ENCODE measurements around the gene CD81. TPM values are rescaled to one million over a fixed set of nuclear protein-coding genes. Genes with fewer than 3 reads are reported as not detected.
A peak's percentile ranks its signal among the peaks of the same experiment; 100 is the strongest.

The CD81 gene
- total RNA-seq, 2 experiments from 2014 or later: 127 to 128 TPM

DNA sequence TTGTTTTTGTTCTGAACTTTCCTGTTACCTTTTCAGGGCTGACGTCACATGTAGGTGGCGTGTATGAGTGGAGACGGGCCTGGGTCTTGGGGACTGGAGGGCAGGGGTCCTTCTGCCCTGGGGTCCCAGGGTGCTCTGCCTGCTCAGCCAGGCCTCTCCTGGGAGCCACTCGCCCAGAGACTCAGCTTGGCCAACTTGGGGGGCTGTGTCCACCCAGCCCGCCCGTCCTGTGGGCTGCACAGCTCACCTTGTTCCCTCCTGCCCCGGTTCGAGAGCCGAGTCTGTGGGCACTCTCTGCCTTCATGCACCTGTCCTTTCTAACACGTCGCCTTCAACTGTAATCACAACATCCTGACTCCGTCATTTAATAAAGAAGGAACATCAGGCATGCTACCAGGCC is 19.9 kb downstream of the CD81 start:
- peaks cover 9% of the 10 kb centered on the region for H3K4me1 Mint-ChIP-seq (ENCODE audit: low read depth)
- peaks cover 1% of the 10 kb centered on the region for H3K36me3 Mint-ChIP-seq (ENCODE audit: low read depth)
- intact Hi-C loops (cut with micrococcal nuclease): no loop called here

DNA sequence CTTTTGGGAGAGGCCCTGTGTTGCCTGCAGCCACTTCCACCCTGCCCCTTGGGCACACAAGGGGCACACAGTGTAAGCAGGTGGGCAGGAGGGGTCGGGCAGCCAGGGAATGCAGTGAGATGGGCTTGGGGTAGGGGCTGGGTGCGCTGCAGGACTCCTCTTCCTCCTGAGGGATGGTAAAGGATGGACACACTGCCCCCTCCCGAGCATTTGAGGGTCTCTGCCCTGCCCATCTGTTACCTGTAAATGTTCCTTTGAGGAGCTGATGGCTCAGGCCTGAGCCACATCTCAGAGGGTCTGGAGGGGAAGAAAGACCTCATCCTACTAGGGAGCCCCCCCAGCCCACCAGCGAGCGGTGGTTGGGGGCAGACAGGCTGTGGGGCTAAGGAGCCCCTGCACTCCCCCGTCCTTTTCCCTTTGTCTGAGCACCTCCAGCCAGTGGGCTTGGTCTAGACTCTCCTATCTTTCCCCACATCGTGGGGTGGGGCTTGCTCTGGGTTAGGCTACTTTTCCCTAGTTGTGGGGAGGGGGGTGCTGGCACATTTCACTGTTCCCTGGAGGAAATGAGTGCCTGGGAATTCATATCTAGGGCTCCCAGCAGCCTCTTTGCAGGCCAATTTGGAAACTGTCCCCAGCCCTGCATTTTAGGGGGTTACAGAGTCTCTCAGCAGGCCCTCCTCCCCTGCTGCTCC is 21.7 kb downstream of the CD81 start:
- H3K27ac Mint-ChIP-seq: peak overlapping the region; percentile 87
- H3K4me1 Mint-ChIP-seq (ENCODE audit: low read depth): peaks cover 16% of the 10 kb centered on the region
- H3K36me3 Mint-ChIP-seq (ENCODE audit: low read depth): peaks cover 4% of the 10 kb centered on the region
- no peak for DNase-seq
- peak overlapping the region; percentile 84 for H3K4me3 Mint-ChIP-seq
- intact Hi-C loops (cut with micrococcal nuclease): no loop called here
- no peaks in the 10 kb centered on the region for H3K27me3 Mint-ChIP-seq (ENCODE audit: low read depth)
- CTCF ChIA-PET: interaction anchor here (2.8 to 6.1 kb wide), 2 partner anchors 94 to 97 kb away, joined by 6 to 38 read pairs; partner anchors contain the start of genes C11orf21 and TSPAN32
- H3K9me3 Mint-ChIP-seq: no peaks in the 10 kb centered on the region

More for the DNA sequence above, 19.9 kb downstream of the CD81 start:
- H3K9me3 Mint-ChIP-seq: no peaks in the 10 kb centered on the region
- DNase-seq: no peak
- no peak overlapping the region for H3K4me3 Mint-ChIP-seq
- no peak overlapping the region for H3K27ac Mint-ChIP-seq
- CTCF ChIA-PET: interaction anchor here (6.1 kb wide), 1 partner anchor 92 kb away, joined by 38 read pairs; no protein-coding TSS in a partner anchor
- H3K27me3 Mint-ChIP-seq (ENCODE audit: low read depth): no peaks in the 10 kb centered on the region

- DNase-seq: peak; percentile 31
These were observed 22.5 kb downstream of the CD81 start for GRCh38 chr11:2399488-2400068.

DNA sequence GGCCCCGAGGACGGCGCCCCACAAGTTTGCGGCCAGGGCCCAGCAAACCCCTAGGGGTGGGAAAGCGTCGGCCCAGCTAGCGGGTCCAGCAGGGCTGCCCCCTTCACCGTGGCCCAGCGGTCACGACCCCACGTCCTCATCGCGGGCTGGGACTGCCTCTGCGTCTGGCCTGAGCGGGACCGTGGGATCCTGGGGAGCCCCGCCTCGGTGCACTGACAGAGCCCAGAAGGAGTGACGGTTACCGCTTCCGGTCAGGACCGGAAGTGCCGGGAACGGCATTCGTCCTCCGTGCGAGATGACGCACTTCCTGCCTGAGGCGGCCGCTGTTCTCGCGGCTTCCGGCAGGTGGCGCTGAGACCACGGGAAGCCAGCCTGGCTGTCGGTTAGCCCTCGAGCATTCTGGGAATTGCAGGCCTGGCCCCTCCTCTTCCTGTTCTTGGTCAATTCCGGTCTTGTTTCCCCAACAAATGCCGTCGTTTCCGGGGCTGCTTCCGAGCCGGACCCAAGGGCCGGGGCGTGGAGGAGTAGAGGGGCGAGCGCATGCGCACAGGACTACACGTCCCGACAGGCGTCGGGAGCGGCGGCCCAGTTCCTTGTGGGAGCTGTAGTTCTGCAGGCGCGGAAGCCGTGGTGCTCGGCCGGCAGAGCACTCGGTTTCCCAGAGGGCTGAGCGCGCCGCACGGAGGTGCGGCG is 23.1 kb downstream of the CD81 start, which contains the start of gene TSSC4:
TSS of gene TSSC4 (plus strand) at position 682 of the 693 bp plus-strand sequence. CDS start 1,884 bp downstream, outside the sequence.
- peak within 1 kb of the TSS; percentile 87 for H3K27ac Mint-ChIP-seq
- peak; percentile 99 for DNase-seq
- peak within 1 kb of the TSS; percentile 84 for H3K4me3 Mint-ChIP-seq
- CTCF ChIA-PET: interaction anchor here (0.6 to 6.1 kb wide), 7 partner anchors 13 to 131 kb away, joined by 4 to 38 read pairs (median 6); partner anchors contain the start of genes C11orf21 and TSPAN32
- intact Hi-C loops (cut with micrococcal nuclease): loop anchor here (1.0 to 5.0 kb wide), 10 partner anchors 20 to 591 kb away; partner anchors contain the start of genes C11orf21, CD81, CDKN1C and KCNQ1
- peaks cover 16% of the 10 kb centered on the region for H3K4me1 Mint-ChIP-seq (ENCODE audit: low read depth)
- H3K36me3 Mint-ChIP-seq (ENCODE audit: low read depth): peaks cover 4% of the 10 kb centered on the region
- no peaks in the 10 kb centered on the region for H3K9me3 Mint-ChIP-seq
- no peaks in the 10 kb centered on the region for H3K27me3 Mint-ChIP-seq (ENCODE audit: low read depth)

More at GRCh38 chr11:2399488-2400068, 22.5 kb downstream of the CD81 start:
- CTCF ChIA-PET: interaction anchor here (2.8 to 6.1 kb wide), 3 partner anchors 21 to 98 kb away, joined by 6 to 38 read pairs (median 20); partner anchors contain the start of genes C11orf21 and TSPAN32
- intact Hi-C loops (cut with micrococcal nuclease): loop anchor here (1.0 to 5.0 kb wide), 10 partner anchors 21 to 591 kb away; partner anchors contain the start of genes C11orf21, CD81, CDKN1C and KCNQ1
- Mint-ChIP-seq H3K9me3 (no peaks in the 10 kb centered on the region), H3K4me3 (peak overlapping the region; percentile 84), H3K27me3 (ENCODE audit: low read depth) (no peaks in the 10 kb centered on the region), H3K4me1 (ENCODE audit: low read depth) (peaks cover 16% of the 10 kb centered on the region), H3K27ac (peak overlapping the region; percentile 87), H3K36me3 (ENCODE audit: low read depth) (peaks cover 4% of the 10 kb centered on the region)

- H3K9me3 Mint-ChIP-seq: no peaks in the 10 kb centered on the region
- intact Hi-C loops (cut with micrococcal nuclease): loop anchor here (1.0 to 5.0 kb wide), 10 partner anchors 19 to 590 kb away; partner anchors contain the start of genes C11orf21, CD81, CDKN1C and KCNQ1
- peak overlapping the region; percentile 76 for H3K27ac Mint-ChIP-seq
- CTCF ChIA-PET: interaction anchor here (0.6 to 6.1 kb wide), 7 partner anchors 14 to 130 kb away, joined by 4 to 38 read pairs (median 6); partner anchors contain the start of genes C11orf21 and TSPAN32
- peak overlapping the region; percentile 84 for H3K4me3 Mint-ChIP-seq
- H3K4me1 Mint-ChIP-seq (ENCODE audit: low read depth): peaks cover 16% of the 10 kb centered on the region
- peaks cover 4% of the 10 kb centered on the region for H3K36me3 Mint-ChIP-seq (ENCODE audit: low read depth)
- DNase-seq: no peak
- no peaks in the 10 kb centered on the region for H3K27me3 Mint-ChIP-seq (ENCODE audit: low read depth)
These were observed 23.8 kb downstream of the CD81 start for GRCh38 chr11:2400762-2401435.

DNA sequence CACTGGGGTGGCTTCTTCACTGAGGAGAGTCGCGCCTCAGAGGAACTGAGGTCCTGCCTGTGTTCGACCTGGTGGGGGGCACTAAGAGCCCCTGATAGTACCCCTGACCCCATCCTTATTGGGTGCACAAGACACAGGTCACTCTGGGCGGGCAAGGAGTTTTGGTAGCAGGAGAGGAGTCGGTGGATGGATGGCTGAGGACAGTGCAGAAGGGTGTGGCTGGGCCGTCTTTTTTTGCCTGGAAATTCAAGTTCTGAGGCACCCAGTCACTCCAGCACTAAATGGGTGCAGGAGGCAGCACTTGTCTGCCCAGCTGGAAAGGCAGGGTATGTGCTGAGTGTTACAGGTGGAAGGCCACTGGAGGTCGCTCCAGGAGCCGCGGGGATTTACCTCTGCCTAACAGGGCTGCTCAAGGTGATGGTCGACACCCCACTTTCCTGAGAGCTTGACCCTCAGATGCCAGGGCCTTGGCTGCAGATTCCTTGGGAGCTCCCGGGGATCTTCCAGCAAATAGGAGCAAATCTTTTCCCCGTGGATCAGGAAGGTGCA is 24.4 kb downstream of the CD81 start:
- Mint-ChIP-seq H3K36me3 (ENCODE audit: low read depth) (peaks cover 4% of the 10 kb centered on the region), H3K9me3 (no peaks in the 10 kb centered on the region), H3K27ac (no peak overlapping the region), H3K4me3 (peak overlapping the region; percentile 84), H3K27me3 (ENCODE audit: low read depth) (no peaks in the 10 kb centered on the region), H3K4me1 (ENCODE audit: low read depth) (peaks cover 16% of the 10 kb centered on the region)
- CTCF ChIA-PET: interaction anchor here (0.6 to 6.1 kb wide), 6 partner anchors 10 to 130 kb away, joined by 3 to 38 read pairs (median 6); no protein-coding TSS in a partner anchor
- intact Hi-C loops (cut with micrococcal nuclease): loop anchor here (2.0 to 5.0 kb wide), 2 partner anchors 204 to 589 kb away; no protein-coding TSS in a partner anchor
- DNase-seq: no peak

DNA sequence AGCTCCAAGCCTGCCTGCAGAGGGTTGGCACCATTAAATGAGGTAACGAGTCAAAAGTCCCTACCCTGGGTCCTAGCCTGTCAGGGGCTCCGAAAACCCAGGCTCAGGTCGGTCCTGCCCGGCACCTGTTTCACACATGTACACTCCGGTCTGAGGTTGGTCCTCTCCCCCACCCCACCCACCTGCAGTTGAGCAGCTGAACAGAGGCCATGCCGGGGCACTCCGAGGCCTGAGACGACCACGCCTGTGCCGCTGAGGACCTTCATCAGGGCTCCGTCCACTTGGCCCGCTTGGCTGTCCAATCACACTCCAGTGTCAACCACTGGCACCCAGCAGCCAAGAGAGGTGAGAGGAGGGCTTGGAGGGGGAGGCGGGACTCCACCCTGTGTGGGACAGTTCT is 25.0 kb downstream of the CD81 start:
- Mint-ChIP-seq H3K27me3 (ENCODE audit: low read depth) (no peaks in the 10 kb centered on the region), H3K4me3 (peak overlapping the region; percentile 84), H3K27ac (no peak overlapping the region), H3K4me1 (ENCODE audit: low read depth) (peaks cover 16% of the 10 kb centered on the region), H3K36me3 (ENCODE audit: low read depth) (peaks cover 4% of the 10 kb centered on the region), H3K9me3 (no peaks in the 10 kb centered on the region)
- no peak for DNase-seq
- CTCF ChIA-PET: interaction anchor here (0.6 to 6.1 kb wide), 4 partner anchors 10 to 97 kb away, joined by 3 to 38 read pairs (median 14); no protein-coding TSS in a partner anchor
- intact Hi-C loops (cut with micrococcal nuclease): loop anchor here (5.0 kb wide), 1 partner anchor 205 kb away; no protein-coding TSS in a partner anchor

DNA sequence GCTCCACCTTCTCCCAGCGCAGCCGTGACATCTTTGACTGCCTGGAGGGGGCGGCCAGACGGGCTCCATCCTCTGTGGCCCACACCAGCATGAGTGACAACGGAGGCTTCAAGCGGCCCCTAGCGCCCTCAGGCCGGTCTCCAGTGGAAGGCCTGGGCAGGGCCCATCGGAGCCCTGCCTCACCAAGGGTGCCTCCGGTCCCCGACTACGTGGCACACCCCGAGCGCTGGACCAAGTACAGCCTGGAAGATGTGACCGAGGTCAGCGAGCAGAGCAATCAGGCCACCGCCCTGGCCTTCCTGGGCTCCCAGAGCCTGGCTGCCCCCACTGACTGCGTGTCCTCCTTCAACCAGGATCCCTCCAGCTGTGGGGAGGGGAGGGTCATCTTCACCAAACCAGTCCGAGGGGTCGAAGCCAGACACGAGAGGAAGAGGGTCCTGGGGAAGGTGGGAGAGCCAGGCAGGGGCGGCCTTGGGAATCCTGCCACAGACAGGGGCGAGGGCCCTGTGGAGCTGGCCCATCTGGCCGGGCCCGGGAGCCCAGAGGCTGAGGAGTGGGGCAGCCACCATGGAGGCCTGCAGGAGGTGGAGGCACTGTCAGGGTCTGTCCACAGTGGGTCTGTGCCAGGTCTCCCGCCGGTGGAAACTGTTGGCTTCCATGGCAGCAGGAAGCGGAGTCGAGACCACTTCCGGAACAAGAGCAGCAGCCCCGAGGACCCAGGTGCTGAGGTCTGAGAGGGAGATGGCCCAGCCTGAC is 26.0 kb downstream of the CD81 start:
- no peaks in the 10 kb centered on the region for H3K9me3 Mint-ChIP-seq
- no peak for DNase-seq
- no peak overlapping the region for H3K27ac Mint-ChIP-seq
- CTCF ChIA-PET: interaction anchor here (0.6 to 4.2 kb wide), 3 partner anchors 17 to 809 kb away, joined by 3 to 20 read pairs (median 8); no protein-coding TSS in a partner anchor
- intact Hi-C loops (cut with micrococcal nuclease): loop anchor here (5.0 kb wide), 1 partner anchor 206 kb away; no protein-coding TSS in a partner anchor
- H3K4me3 Mint-ChIP-seq: peak overlapping the region; percentile 84
- H3K27me3 Mint-ChIP-seq (ENCODE audit: low read depth): no peaks in the 10 kb centered on the region
- H3K4me1 Mint-ChIP-seq (ENCODE audit: low read depth): peaks cover 16% of the 10 kb centered on the region
- peaks cover 4% of the 10 kb centered on the region for H3K36me3 Mint-ChIP-seq (ENCODE audit: low read depth)

DNA sequence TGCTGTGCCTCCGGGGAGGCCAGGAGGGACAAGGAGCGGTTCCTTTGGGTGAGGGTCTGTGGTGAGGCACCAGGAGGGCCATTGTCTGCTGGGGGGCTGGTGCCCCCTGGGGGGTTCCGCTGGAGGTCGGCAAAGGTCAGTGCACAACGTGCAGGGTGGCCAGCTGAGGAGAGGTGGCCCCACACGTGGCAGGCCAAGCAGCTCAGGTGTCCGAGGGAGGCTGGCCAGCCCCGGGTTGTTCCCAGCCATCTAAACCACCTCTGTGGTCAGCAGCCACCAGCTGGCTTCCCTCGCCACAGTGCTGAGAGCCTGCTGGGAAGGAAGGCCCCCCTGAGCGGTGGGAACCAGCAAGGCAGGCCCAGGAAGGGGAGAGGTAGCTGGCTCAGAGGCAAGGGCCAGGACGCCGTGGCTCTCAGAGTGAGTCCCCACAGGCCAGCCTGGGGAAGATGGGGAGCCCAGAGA is 27.7 kb downstream of the CD81 start:
- intact Hi-C loops (cut with micrococcal nuclease): loop anchor here (5.0 kb wide), 1 partner anchor 207 kb away; no protein-coding TSS in a partner anchor
- CTCF ChIA-PET: no interaction called here
- peaks cover 4% of the 10 kb centered on the region for H3K36me3 Mint-ChIP-seq (ENCODE audit: low read depth)
- peaks cover 13% of the 10 kb centered on the region for H3K4me1 Mint-ChIP-seq (ENCODE audit: low read depth)
- DNase-seq: no peak
- no peak overlapping the region for H3K27ac Mint-ChIP-seq
- H3K9me3 Mint-ChIP-seq: no peaks in the 10 kb centered on the region
- H3K27me3 Mint-ChIP-seq (ENCODE audit: low read depth): no peaks in the 10 kb centered on the region
- H3K4me3 Mint-ChIP-seq: no peak overlapping the region

- CTCF ChIA-PET: interaction anchor here (1.0 kb wide), 1 partner anchor 100 kb away, joined by 3 read pairs; no protein-coding TSS in a partner anchor
- Mint-ChIP-seq H3K27ac (no peak overlapping the region), H3K9me3 (no peaks in the 10 kb centered on the region), H3K27me3 (ENCODE audit: low read depth) (no peaks in the 10 kb centered on the region), H3K4me1 (ENCODE audit: low read depth) (peaks cover 11% of the 10 kb centered on the region), H3K4me3 (no peak overlapping the region), H3K36me3 (ENCODE audit: low read depth) (peaks cover 3% of the 10 kb centered on the region)
- intact Hi-C loops (cut with micrococcal nuclease): no loop called here
- no peak for DNase-seq
These were observed 29.3 kb downstream of the CD81 start for GRCh38 chr11:2406451-2406850.

Measured in activated naive CD4-positive, alpha-beta T cell treated with anti-CD3 and anti-CD28 coated beads for 36 hours (primary cell).